Endodermal cell (in vitro differentiated cells): ENCODE data around the gene ERP44. TPM values are rescaled to one million over a fixed set of nuclear protein-coding genes. Genes with fewer than 3 reads are reported as not detected.

Source experiments
- DNase-seq: peaks from one replicate; pipeline ENCODE4 v3.0.0-alpha.2; 2017
- H3K27ac ChIP-seq: 2 replicates; pipeline ENCODE4 v1.5.1; 2013; ENCODE audit warnings: mild to moderate bottlenecking, low read depth, low read length, moderate library complexity
- H3K27me3 ChIP-seq: 2 replicates; pipeline ENCODE4 v1.6.1; 2013; ENCODE audit warnings: mild to moderate bottlenecking, low read length, moderate library complexity; ENCODE audit not compliant: insufficient read depth, control insufficient read depth, poor library complexity, severe bottlenecking
- H3K36me3 ChIP-seq: 2 replicates; pipeline ENCODE4 v1.7.0; 2013; ENCODE audit warnings: mild to moderate bottlenecking, low read length, moderate library complexity; ENCODE audit not compliant: control insufficient read depth, insufficient read depth
- H3K4me1 ChIP-seq: one replicate; pipeline ENCODE4 v1.7.0; 2013; ENCODE audit warnings: low read length; ENCODE audit not compliant: control insufficient read depth, insufficient read depth
- H3K4me3 ChIP-seq: 2 replicates; pipeline ENCODE4 v1.5.1; 2013; ENCODE audit warnings: mild to moderate bottlenecking, low read length, moderate library complexity
- H3K9ac ChIP-seq: 2 replicates; pipeline ENCODE4 v1.6.1; 2013; ENCODE audit warnings: mild to moderate bottlenecking, low read length, moderate library complexity; ENCODE audit not compliant: poor library complexity, severe bottlenecking; ENCODE audit errors: extremely low read depth
- H3K9me3 ChIP-seq: 2 replicates; pipeline ENCODE4 v1.6.1; 2013; ENCODE audit warnings: mild to moderate bottlenecking, low read length, moderate library complexity; ENCODE audit not compliant: control insufficient read depth
- H3K27ac Mint-ChIP-seq: 2 replicates; pipeline ENCODE4 v1.8.0; 2020; ENCODE audit warnings: mixed read lengths
- H3K27me3 Mint-ChIP-seq: 2 replicates; pipeline ENCODE4 v1.8.0; 2021; ENCODE audit warnings: mild to moderate bottlenecking, mixed read lengths; ENCODE audit not compliant: insufficient read depth
- H3K36me3 Mint-ChIP-seq: 2 replicates; pipeline ENCODE4 v1.8.0; 2020; ENCODE audit warnings: low read depth, mixed read lengths
- H3K4me1 Mint-ChIP-seq: 2 replicates; pipeline ENCODE4 v1.8.0; 2020; ENCODE audit warnings: mixed read lengths
- H3K4me3 Mint-ChIP-seq: 2 replicates; pipeline ENCODE4 v1.8.0; 2020; ENCODE audit warnings: mild to moderate bottlenecking, moderate library complexity, mixed read lengths
- H3K9me3 Mint-ChIP-seq: 2 replicates; pipeline ENCODE4 v1.8.0; 2020; ENCODE audit warnings: mild to moderate bottlenecking, mixed read lengths
- CTCF ChIP-seq: fragments of 200-600 bp; sonication (generic); conservative IDR thresholded peaks from 2 replicates; pipeline ENCODE4 v1.5.0; 2021; ENCODE audit warnings: antibody characterized with exemption, mild to moderate bottlenecking
- WGBS, 2 experiments: methylation state at CpG; one replicate each; pipeline versions ENCODE4 v1.1.5 to v1.1.7; 2013; ENCODE audit warnings: missing lambda C conversion rate in 2 of 2, mixed read lengths in 1 of 2; ENCODE audit not compliant: insufficient coverage in 1 of 2, insufficient read length in 1 of 2; 5-methylcytosine and 5-hydroxymethylcytosine counted together
- total RNA-seq, 2 donors: library from RNA; stranded (reverse); fragmentation: NEBNext Ultra II Directional in 1 of 2; extraction: Animal tissue kit (Norgen Biotek cat#: 25700) in 1 of 2; gene quantifications; 2 replicates in 1 of 2; 3 replicates in 1 of 2; pipeline ENCODE4 v1.2.1, GENCODE V29; 2021

Gene ERP44
- total RNA-seq, 2 donors from 2014 or later, result 22.4 to 23.4 TPM

- H3K27me3 ChIP-seq, result no peaks in the 10 kb centered on the region
- H3K4me1 ChIP-seq, result peaks cover 8% of the 10 kb centered on the region
- H3K9me3 ChIP-seq, result no peaks in the 10 kb centered on the region
- WGBS, 2 experiments, result 75 to 89% methylated on average over 2 to 3 of the region's 3 CpGs
- H3K36me3 ChIP-seq, result no peaks in the 10 kb centered on the region
- Mint-ChIP-seq H3K4me1 (peaks cover 27% of the 10 kb centered on the region), H3K27me3 (no peaks in the 10 kb centered on the region), H3K36me3 (no peaks in the 10 kb centered on the region), H3K9me3 (no peaks in the 10 kb centered on the region), H3K4me3 (no peak overlapping the region), H3K27ac (no peak overlapping the region)
- no peak overlapping the region for H3K27ac ChIP-seq
- no peak overlapping the region for H3K9ac ChIP-seq
- H3K4me3 ChIP-seq, result no peak overlapping the region
- no peak for DNase-seq
- TF ChIP-seq CTCF, result no peak
Measured at GRCh38 chr9:99977033-99977792, 121.6 kb downstream of the ERP44 start.

- WGBS, 2 experiments, result 90 to 93% methylated on average over 1 to 3 of the region's 3 CpGs
Measured at GRCh38 chr9:99973455-99973854, 125.3 kb downstream of the ERP44 start.

GRCh38 chr9:99971410-99971809, 127.4 kb downstream of the ERP44 start:
- Mint-ChIP-seq H3K27me3 (no peaks in the 10 kb centered on the region), H3K9me3 (no peaks in the 10 kb centered on the region)

More at GRCh38 chr9:99973455-99973854, 125.3 kb downstream of the ERP44 start:
- H3K4me3 Mint-ChIP-seq, result no peak overlapping the region
- H3K27ac ChIP-seq, result no peak overlapping the region
- no peak for TF ChIP-seq CTCF
- H3K36me3 ChIP-seq, result peaks cover 17% of the 10 kb centered on the region
- peaks cover 24% of the 10 kb centered on the region for H3K4me1 Mint-ChIP-seq
- H3K9me3 ChIP-seq, result no peaks in the 10 kb centered on the region
- H3K27ac Mint-ChIP-seq, result no peak overlapping the region
- peaks cover 19% of the 10 kb centered on the region for H3K36me3 Mint-ChIP-seq
- H3K4me1 ChIP-seq, result peaks cover 11% of the 10 kb centered on the region
- no peaks in the 10 kb centered on the region for H3K27me3 ChIP-seq
- no peaks in the 10 kb centered on the region for H3K27me3 Mint-ChIP-seq
- no peak overlapping the region for H3K4me3 ChIP-seq
- no peaks in the 10 kb centered on the region for H3K9me3 Mint-ChIP-seq
- H3K9ac ChIP-seq, result no peak overlapping the region
- DNase-seq, result no peak

More at GRCh38 chr9:99971410-99971809, 127.4 kb downstream of the ERP44 start:
- no peak for DNase-seq
- peaks cover 17% of the 10 kb centered on the region for H3K36me3 ChIP-seq
- no peak overlapping the region for H3K4me3 Mint-ChIP-seq
- peaks cover 19% of the 10 kb centered on the region for H3K36me3 Mint-ChIP-seq
- no peak for TF ChIP-seq CTCF
- peaks cover 27% of the 10 kb centered on the region for H3K4me1 Mint-ChIP-seq
- no peaks in the 10 kb centered on the region for H3K9me3 ChIP-seq
- H3K27ac Mint-ChIP-seq, result no peak overlapping the region
- no peak overlapping the region for H3K9ac ChIP-seq
- no peak overlapping the region for H3K27ac ChIP-seq
- peaks cover 21% of the 10 kb centered on the region for H3K4me1 ChIP-seq
- no peaks in the 10 kb centered on the region for H3K27me3 ChIP-seq
- no peak overlapping the region for H3K4me3 ChIP-seq
